Natural killer cell (primary cell): Measurements from ENCODE around the gene PLCB4. TPM values are rescaled to one million over a fixed set of nuclear protein-coding genes. Genes with fewer than 3 reads are reported as not detected.

Experiments used
- ATAC-seq, 3 donors: fragments of 150-1000 bp in 2 of 3; fragments of 200-7000 bp in 1 of 3; cut with Tn5 transposase; 1 replicate in 1 of 3; 2 replicates in 2 of 3; pipeline ENCODE4 v1.10.0; 2021; ENCODE audit warnings: mild to moderate bottlenecking in 2 of 3, moderate library complexity in 2 of 3
- DNase-seq, 2 donors: peaks; one replicate each; pipeline versions ENCODE4 v3.0.0 to v3.0.0-alpha.2; 2013 to 2021; ENCODE audit warnings: mixed read lengths in 1 of 2
- H3K27ac ChIP-seq: one replicate; pipeline ENCODE4 v1.5.1; 2013; ENCODE audit warnings: mild to moderate bottlenecking, low read length
- H3K27me3 ChIP-seq: one replicate; pipeline ENCODE4 v1.6.1; 2013; ENCODE audit warnings: low read length; ENCODE audit not compliant: control insufficient read depth, insufficient read depth
- H3K36me3 ChIP-seq: one replicate; pipeline ENCODE4 v1.6.1; 2013; ENCODE audit warnings: low read length; ENCODE audit not compliant: control insufficient read depth, insufficient read depth
- H3K4me1 ChIP-seq: one replicate; pipeline ENCODE4 v1.6.1; 2013; ENCODE audit warnings: low read length; ENCODE audit not compliant: control insufficient read depth, insufficient read depth
- H3K4me3 ChIP-seq: one replicate; pipeline ENCODE4 v1.5.1; 2013; ENCODE audit warnings: low read length
- H3K9me3 ChIP-seq: one replicate; pipeline ENCODE4 v1.6.1; 2013; ENCODE audit warnings: low read length; ENCODE audit not compliant: control insufficient read depth, insufficient read depth
- H3K27ac Mint-ChIP-seq, 2 donors: one replicate each; pipeline ENCODE4 v1.8.0; 2022; ENCODE audit warnings: mild to moderate bottlenecking in 2 of 2, mixed read lengths in 2 of 2, moderate library complexity in 1 of 2
- H3K27me3 Mint-ChIP-seq, 2 donors: one replicate each; pipeline ENCODE4 v1.8.0; 2022; ENCODE audit warnings: low read depth in 2 of 2, mixed read lengths in 2 of 2
- H3K36me3 Mint-ChIP-seq: one replicate; pipeline ENCODE4 v1.8.0; 2022; ENCODE audit warnings: mixed read lengths
- H3K4me1 Mint-ChIP-seq, 2 donors: one replicate each; pipeline ENCODE4 v1.8.0; 2022; ENCODE audit warnings: mixed read lengths in 2 of 2
- H3K4me3 Mint-ChIP-seq: one replicate; pipeline ENCODE4 v1.8.0; 2022; ENCODE audit warnings: mild to moderate bottlenecking, moderate library complexity, mixed read lengths
- H3K9me3 Mint-ChIP-seq, 2 donors: one replicate each; pipeline ENCODE4 v1.8.0; 2022; ENCODE audit warnings: mixed read lengths in 2 of 2
- CTCF ChIP-seq: fragments of 200-600 bp; IDR thresholded peaks from one replicate; pipeline ENCODE4 v1.8.0; 2022; ENCODE audit warnings: antibody characterized with exemption
- WGBS: methylation state at CpG from one replicate; pipeline ENCODE4 v1.1.7; 2013; ENCODE audit warnings: missing lambda C conversion rate; ENCODE audit not compliant: insufficient coverage; 5-methylcytosine and 5-hydroxymethylcytosine counted together
- intact Hi-C: fragments of 100-400 bp; cut with micrococcal nuclease; formaldehyde crosslinking; loops from one replicate; pipeline ENCODE4 v1.14.2; 2022
- total RNA-seq, 4 donors: library from RNA; stranded (reverse); fragments of 120-200 nt in 1 of 4; gene quantifications; one replicate each; pipeline versions ENCODE4 v1.2.3 to v1.2.4, GENCODE V29; 2013 to 2022

Gene PLCB4
- total RNA-seq, 3 donors from 2014 or later (not counting 1 experiment from before 2014, with no cell fraction given), result 0.05 to 0.40 TPM; not detected in 1

- Histone ChIP-seq H3K4me1 (no peaks in the 10 kb centered on the region), H3K27me3 (no peaks in the 10 kb centered on the region), H3K9me3 (no peaks in the 10 kb centered on the region), H3K27ac (no peak overlapping the region), H3K36me3 (no peaks in the 10 kb centered on the region), H3K4me3 (no peak overlapping the region)
- H3K4me1 Mint-ChIP-seq, result no peaks in the 10 kb centered on the region
- no peaks in the 10 kb centered on the region for H3K9me3 Mint-ChIP-seq
- no peak overlapping the region for H3K27ac Mint-ChIP-seq
- no peaks in the 10 kb centered on the region for H3K36me3 Mint-ChIP-seq
- no peak for DNase-seq
- intact Hi-C loops, result no loop called here
- 80% methylated on average over 3 of the region's 4 CpGs for WGBS
- no peak for TF ChIP-seq CTCF
- H3K27me3 Mint-ChIP-seq, result peaks cover 0 to 3% of the 10 kb centered on the region in 2 donors
- ATAC-seq, result no peak
- H3K4me3 Mint-ChIP-seq, result no peak overlapping the region
Measured at GRCh38 chr20:9349249-9349648, 280.4 kb downstream of the PLCB4 start.

DNA sequence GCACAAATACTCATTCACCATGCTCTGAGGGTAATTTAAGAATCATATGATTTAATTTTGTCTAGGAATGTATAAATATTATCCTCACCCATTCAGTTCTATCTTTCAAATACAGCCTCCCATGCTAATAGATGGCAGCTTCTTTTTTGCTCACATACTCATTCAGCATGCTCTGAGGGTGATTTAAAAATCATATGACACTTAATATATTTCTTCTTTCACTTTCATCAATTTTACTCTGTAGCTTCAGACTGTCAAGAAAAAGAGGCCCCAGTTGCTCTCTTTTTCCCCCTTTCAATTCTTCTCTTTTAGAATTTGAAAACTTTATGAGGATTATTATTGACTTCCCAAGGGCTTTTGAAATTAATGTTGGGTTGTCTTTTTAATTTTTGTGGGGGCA, 283.9 kb downstream of the PLCB4 start:
- TF ChIP-seq CTCF, result no peak
- no peak for ATAC-seq
- intact Hi-C loops, result no loop called here

GRCh38 chr20:9353180-9353915, 284.5 kb downstream of the PLCB4 start:
- no peak overlapping the region for H3K27ac ChIP-seq
- H3K27me3 Mint-ChIP-seq, result no peaks in the 10 kb centered on the region
- H3K4me3 ChIP-seq, result no peak overlapping the region
- WGBS, result 73% methylated on average over 2 of the region's 2 CpGs
- no peaks in the 10 kb centered on the region for H3K4me1 ChIP-seq
- intact Hi-C loops, result no loop called here
- H3K36me3 ChIP-seq, result no peaks in the 10 kb centered on the region
- H3K36me3 Mint-ChIP-seq, result no peaks in the 10 kb centered on the region
- DNase-seq (no peak), ATAC-seq (no peak)
- no peaks in the 10 kb centered on the region for H3K9me3 ChIP-seq
- no peaks in the 10 kb centered on the region for H3K27me3 ChIP-seq
- H3K9me3 Mint-ChIP-seq, result no peaks in the 10 kb centered on the region
- TF ChIP-seq CTCF, result no peak
- H3K27ac Mint-ChIP-seq, result no peak overlapping the region
- H3K4me1 Mint-ChIP-seq, result no peaks in the 10 kb centered on the region
- H3K4me3 Mint-ChIP-seq, result no peak overlapping the region

More for the DNA sequence above, 283.9 kb downstream of the PLCB4 start:
- Histone ChIP-seq H3K9me3 (no peaks in the 10 kb centered on the region), H3K27me3 (no peaks in the 10 kb centered on the region), H3K4me1 (no peaks in the 10 kb centered on the region), H3K36me3 (no peaks in the 10 kb centered on the region), H3K27ac (no peak overlapping the region), H3K4me3 (no peak overlapping the region)
- no peaks in the 10 kb centered on the region for H3K27me3 Mint-ChIP-seq
- H3K27ac Mint-ChIP-seq, result no peak overlapping the region
- no peaks in the 10 kb centered on the region for H3K9me3 Mint-ChIP-seq
- DNase-seq, result no peak
- no peaks in the 10 kb centered on the region for H3K4me1 Mint-ChIP-seq
- H3K4me3 Mint-ChIP-seq, result no peak overlapping the region
- H3K36me3 Mint-ChIP-seq, result no peaks in the 10 kb centered on the region

GRCh38 chr20:9353916-9354276, 285.0 kb downstream of the PLCB4 start:
- Mint-ChIP-seq H3K27me3 (no peaks in the 10 kb centered on the region), H3K4me3 (no peak overlapping the region), H3K4me1 (no peaks in the 10 kb centered on the region), H3K36me3 (no peaks in the 10 kb centered on the region), H3K27ac (no peak overlapping the region), H3K9me3 (no peaks in the 10 kb centered on the region)
- H3K27me3 ChIP-seq, result no peaks in the 10 kb centered on the region
- no peak overlapping the region for H3K4me3 ChIP-seq
- no peak for TF ChIP-seq CTCF
- H3K36me3 ChIP-seq, result no peaks in the 10 kb centered on the region
- no peak for DNase-seq
- intact Hi-C loops, result no loop called here
- no peak for ATAC-seq
- H3K27ac ChIP-seq, result no peak overlapping the region
- no CpG with 5 or more reads among the region's 1 CpG for whole genome bisulfite sequencing
- H3K9me3 ChIP-seq, result no peaks in the 10 kb centered on the region
- H3K4me1 ChIP-seq, result no peaks in the 10 kb centered on the region
